Stomach (tissue), 9 donors: ENCODE measurements around the gene GLTP. TPM values are rescaled to one million over a fixed set of nuclear protein-coding genes. Genes with fewer than 3 reads are reported as not detected.

Source experiments
- DNase-seq, 2 donors: peaks; one replicate each; pipeline versions ENCODE4 v3.0.0 to v3.0.0-alpha.2; 2013 to 2019
- H3K27ac ChIP-seq, 5 donors: fragments of 200-600 bp in 4 of 5; sonication (generic) in 4 of 5; one replicate each; pipeline ENCODE4 v1.5.1; 2013 to 2019; ENCODE audit warnings: mild to moderate bottlenecking in 1 of 5, moderate library complexity in 1 of 5
- H3K27me3 ChIP-seq, 3 donors: fragments of 200-600 bp; sonication (generic); one replicate each; pipeline ENCODE4 v1.5.1; 2017 to 2019; ENCODE audit warnings: mixed run types in 1 of 3
- H3K36me3 ChIP-seq, 4 donors: fragments of 200-600 bp; sonication (generic); 1 replicate in 3 of 4; 2 replicates in 1 of 4; pipeline ENCODE4 v1.5.1; 2016 to 2019
- H3K4me1 ChIP-seq, 4 donors: fragments of 200-600 bp; sonication (generic); one replicate each; pipeline ENCODE4 v1.5.1; 2016 to 2019
- H3K4me3 ChIP-seq, 4 donors: fragments of 200-600 bp; sonication (generic) in 3 of 4; one replicate each; pipeline ENCODE4 v1.5.1; 2016 to 2019; ENCODE audit warnings: mild to moderate bottlenecking in 1 of 4
- H3K9me3 ChIP-seq, 4 donors: fragments of 200-600 bp; sonication (generic); one replicate each; pipeline ENCODE4 v1.5.1; 2016 to 2019
- CTCF ChIP-seq, 7 experiments: fragments of 450-650 bp in 4 of 7; fragments of 200-600 bp in 3 of 7; sonication (generic) in 3 of 7; IDR thresholded peaks; one replicate each; pipeline ENCODE4 v1.5.1; 2016 to 2019; ENCODE audit warnings: antibody characterized with exemption in 7 of 7, control low read depth in 2 of 7, mild to moderate bottlenecking in 1 of 7
- EP300 ChIP-seq: sonication (generic); formaldehyde crosslinking; IDR thresholded peaks from one replicate; pipeline ENCODE4 v1.6.1; 2017; ENCODE audit warnings: antibody characterized with exemption
- POLR2A ChIP-seq, 4 donors: fragments of 450-650 bp; IDR thresholded peaks; one replicate each; pipeline ENCODE4 v1.6.1; 2016; ENCODE audit warnings: antibody characterized with exemption in 4 of 4, control low read depth in 2 of 4, mild to moderate bottlenecking in 1 of 4, moderate library complexity in 1 of 4
- POLR2AphosphoS5 ChIP-seq, 3 donors: sonication (generic); formaldehyde crosslinking; IDR thresholded peaks; one replicate each; pipeline ENCODE4 v1.6.1; 2016; ENCODE audit warnings: antibody characterized with exemption in 3 of 3
- WGBS, 5 donors: extraction: QIAGEN DNeasy Blood & Tissue Kit in 3 of 5; methylation state at CpG; one replicate each; pipeline versions ENCODE4 v1.1.5 to v1.1.7; 2013 to 2018; 5-methylcytosine and 5-hydroxymethylcytosine counted together
- intact Hi-C: fragments of 100-400 bp; cut with DNase I; formaldehyde crosslinking; loops from one replicate; pipeline ENCODE4 v1.15.1; 2023; ENCODE audit warnings: low total_unique reads
- polyA plus RNA-seq, 3 donors: library from polyadenylated mRNA; stranded (reverse); fragments of 200-250 nt; gene quantifications; one replicate each; pipeline ENCODE4 v1.2.3, GENCODE V29; 2013
- total RNA-seq, 5 donors: library from RNA; depleted of rRNA; stranded (reverse); fragments of >200 nt; gene quantifications; one replicate each; pipeline versions ENCODE4 v1.1.0 to v1.2.3, GENCODE V29; 2014 to 2016
- donor health status: healthy with polysubstance abuse.
- donor health status: Bipolar disorder and iron deficiency.
- donor health status: healthy.

The GLTP gene
- total and polyA plus RNA-seq, 8 donors: 26.4 to 93.6 (median 50.1) TPM

- no peak for TF ChIP-seq EP300
- TF ChIP-seq POLR2AphosphoS5 (IDR thresholded peaks at IDR 0.05): no peak
- no peak for TF ChIP-seq POLR2A (IDR thresholded peaks at IDR 0.05)
- TF ChIP-seq CTCF (IDR thresholded peaks at IDR 0.05): no peak
- 89 to 93% (median 91%) methylated on average over 8 of the region's 8 CpGs for WGBS, 5 donors
- H3K4me3 ChIP-seq: no peak overlapping the region
- no peak overlapping the region for H3K27ac ChIP-seq
- no peak for DNase-seq
- intact Hi-C loops: no loop called here
- H3K4me1 ChIP-seq: peaks cover 0 to 17% (median 11%) of the 10 kb centered on the region in 4 donors
- H3K36me3 ChIP-seq: no peaks in the 10 kb centered on the region
- H3K27me3 ChIP-seq: peaks cover 0 to 14% (median 0%) of the 10 kb centered on the region in 3 donors
- H3K9me3 ChIP-seq: no peaks in the 10 kb centered on the region
Measured at GRCh38 chr12:109824731-109825130, 55.6 kb downstream of the GLTP start.

GRCh38 chr12:109822951-109823411, 57.4 kb downstream of the GLTP start:
- WGBS, 5 donors: 26 to 74% (median 38%) methylated on average over 4 to 15 of the region's 15 CpGs
- H3K4me1 ChIP-seq: peaks cover 0 to 17% (median 11%) of the 10 kb centered on the region in 4 donors
- H3K9me3 ChIP-seq: no peaks in the 10 kb centered on the region
- TF ChIP-seq EP300 (no peak), POLR2AphosphoS5 (IDR thresholded peaks at IDR 0.05) (peak in 1 of 3 donors; percentile 9)
- intact Hi-C loops: no loop called here
- H3K4me3 ChIP-seq: no peak overlapping the region
- DNase-seq: peak; percentile 44 to 78
- no peaks in the 10 kb centered on the region for H3K36me3 ChIP-seq
- H3K27me3 ChIP-seq: peaks cover 0 to 6% (median 0%) of the 10 kb centered on the region in 3 donors
- peak overlapping the region in 2 of 5 donors; percentile 25 to 58 for H3K27ac ChIP-seq

GRCh38 chr12:109822416-109822815, 57.9 kb downstream of the GLTP start:
- Histone ChIP-seq H3K36me3 (no peaks in the 10 kb centered on the region), H3K4me1 (peaks cover 0 to 17% (median 11%) of the 10 kb centered on the region in 4 donors), H3K27me3 (peaks cover 0 to 8% (median 0%) of the 10 kb centered on the region in 3 donors), H3K27ac (peak overlapping the region in 1 of 5 donors; percentile 58), H3K9me3 (no peaks in the 10 kb centered on the region), H3K4me3 (no peak overlapping the region)
- 60 to 69% (median 68%) methylated on average over 7 of the region's 7 CpGs for WGBS, 5 donors
- intact Hi-C loops: no loop called here
- TF ChIP-seq POLR2A (IDR thresholded peaks at IDR 0.05) (no peak), CTCF (IDR thresholded peaks at IDR 0.05) (no peak), POLR2AphosphoS5 (IDR thresholded peaks at IDR 0.05) (no peak), EP300 (no peak)
- no peak for DNase-seq

GRCh38 chr12:109821968-109822367, 58.4 kb downstream of the GLTP start:
- no peaks in the 10 kb centered on the region for H3K9me3 ChIP-seq
- no peak overlapping the region for H3K27ac ChIP-seq
- TF ChIP-seq POLR2A (IDR thresholded peaks at IDR 0.05) (no peak), POLR2AphosphoS5 (IDR thresholded peaks at IDR 0.05) (no peak), CTCF (IDR thresholded peaks at IDR 0.05) (no peak), EP300 (no peak)
- no peak for DNase-seq
- H3K4me1 ChIP-seq: peaks cover 0 to 17% (median 11%) of the 10 kb centered on the region in 4 donors
- H3K4me3 ChIP-seq: no peak overlapping the region
- intact Hi-C loops: no loop called here
- peaks cover 0 to 13% (median 0%) of the 10 kb centered on the region in 3 donors for H3K27me3 ChIP-seq
- no peaks in the 10 kb centered on the region for H3K36me3 ChIP-seq

GRCh38 chr12:109820816-109821381, 59.4 kb downstream of the GLTP start:
- no peaks in the 10 kb centered on the region for H3K36me3 ChIP-seq
- no peak overlapping the region for H3K4me3 ChIP-seq
- H3K27ac ChIP-seq: no peak overlapping the region
- intact Hi-C loops: no loop called here
- 75 to 92% (median 88%) methylated on average over 11 to 16 of the region's 16 CpGs for WGBS, 5 donors
- peaks cover 0 to 18% (median 0%) of the 10 kb centered on the region in 3 donors for H3K27me3 ChIP-seq
- H3K4me1 ChIP-seq: peaks cover 0 to 17% (median 11%) of the 10 kb centered on the region in 4 donors
- no peaks in the 10 kb centered on the region for H3K9me3 ChIP-seq
- no peak for DNase-seq
- TF ChIP-seq POLR2AphosphoS5 (IDR thresholded peaks at IDR 0.05) (no peak), CTCF (IDR thresholded peaks at IDR 0.05) (no peak), EP300 (no peak), POLR2A (IDR thresholded peaks at IDR 0.05) (no peak)
